B cell (primary cell): Measurements from ENCODE around the gene NUP210. TPM values are rescaled to one million over a fixed set of nuclear protein-coding genes. Genes with fewer than 3 reads are reported as not detected.

ENCODE experiments used
- ATAC-seq: fragments of 200-7000 bp; cut with Tn5 transposase; one replicate; pipeline ENCODE4 v1.10.0; 2021; ENCODE audit warnings: low read depth, mild to moderate bottlenecking, moderate number of reproducible peaks, moderate library complexity
- CTCF ChIA-PET: fragments of 350-600 bp; sonication (Branson Sonifier 250); formaldehyde crosslinking; loops from one replicate; lab custom pipeline; 2021; ENCODE audit warnings: antibody characterized with exemption, inconsistent platforms; lab: Charles Lee
- POLR2A ChIA-PET: fragments of 350-600 bp; sonication (Branson Sonifier 250); formaldehyde crosslinking; loops from one replicate; lab custom pipeline; 2021; ENCODE audit warnings: antibody characterized with exemption; lab: Charles Lee
- DNase-seq: peaks from one replicate; pipeline ENCODE4 v3.0.0; 2013
- H2AFZ ChIP-seq: 2 replicates; pipeline ENCODE4 v1.6.1; 2012; ENCODE audit warnings: mild to moderate bottlenecking, low read depth, low read length; ENCODE audit not compliant: insufficient read depth, poor library complexity, severe bottlenecking
- H3K27ac ChIP-seq, 2 donors: 1 replicate in 1 of 2; 2 replicates in 1 of 2; pipeline ENCODE4 v1.5.1; 2012 to 2013; ENCODE audit warnings: low read length in 2 of 2, mild to moderate bottlenecking in 2 of 2, moderate library complexity in 1 of 2
- H3K27me3 ChIP-seq, 4 experiments: fragments of 200-600 bp in 1 of 4; sonication (generic) in 1 of 4; replicated peaks in 1 of 4; 1 replicate in 2 of 4; 2 replicates in 2 of 4; pipeline versions ENCODE4 v1.6.1 to v1.7.0; 2013 to 2016; ENCODE audit warnings: low read length in 3 of 4, mild to moderate bottlenecking in 2 of 4, mixed read lengths in 1 of 4, moderate library complexity in 1 of 4; ENCODE audit not compliant: insufficient read depth in 4 of 4, control insufficient read depth in 3 of 4; ENCODE audit errors: control extremely low read depth in 1 of 4
- H3K36me3 ChIP-seq, 2 experiments: replicated peaks in 1 of 2; 1 replicate in 1 of 2; 2 replicates in 1 of 2; pipeline versions ENCODE4 v1.6.1 to v1.7.1; 2013; ENCODE audit warnings: low read length in 1 of 2; ENCODE audit not compliant: insufficient read depth in 2 of 2, control insufficient read depth in 1 of 2; ENCODE audit errors: control extremely low read depth in 1 of 2, extremely low read depth in 1 of 2
- H3K4me1 ChIP-seq, 2 donors: fragments of 200-600 bp in 1 of 2; sonication (generic) in 1 of 2; 1 replicate in 1 of 2; 2 replicates in 1 of 2; pipeline versions ENCODE4 v1.5.1 to v1.6.1; 2013 to 2017; ENCODE audit warnings: low read length in 2 of 2; ENCODE audit not compliant: control insufficient read depth in 2 of 2, insufficient read depth in 2 of 2
- H3K4me2 ChIP-seq: replicated peaks from 2 replicates; pipeline ENCODE3; 2012; ENCODE audit warnings: mild to moderate bottlenecking, low read depth, low read length; ENCODE audit not compliant: poor library complexity, severe bottlenecking
- H3K4me3 ChIP-seq, 5 experiments: fragments of 200-600 bp in 1 of 5; sonication (generic) in 1 of 5; 1 replicate in 3 of 5; 2 replicates in 2 of 5; pipeline versions ENCODE4 v1.5.1 to v1.7.0; 2011 to 2016; ENCODE audit warnings: low read length in 4 of 5, mild to moderate bottlenecking in 4 of 5, low read depth in 2 of 5, control low read depth in 1 of 5, moderate library complexity in 1 of 5; ENCODE audit not compliant: insufficient read depth in 1 of 5; ENCODE audit errors: control extremely low read depth in 1 of 5, extremely low read depth in 1 of 5
- H3K79me2 ChIP-seq: fragments of 200-600 bp; sonication (generic); one replicate; pipeline ENCODE4 v1.6.0; 2016; ENCODE audit warnings: low read length; ENCODE audit not compliant: control insufficient read depth, insufficient read depth
- H3K9ac ChIP-seq: fragments of 200-600 bp; sonication (generic); 2 replicates; pipeline ENCODE4 v1.6.1; 2017; ENCODE audit warnings: mild to moderate bottlenecking, low read length, moderate library complexity
- H3K9me3 ChIP-seq, 3 donors: one replicate each; pipeline versions ENCODE4 v1.6.1 to v1.7.1; 2013; ENCODE audit warnings: low read length in 2 of 3; ENCODE audit not compliant: control insufficient read depth in 2 of 3, insufficient read depth in 1 of 3; ENCODE audit errors: control extremely low read depth in 1 of 3
- H4K20me1 ChIP-seq: 2 replicates; pipeline ENCODE4 v1.6.0; 2012; ENCODE audit warnings: mild to moderate bottlenecking, low read length; ENCODE audit not compliant: insufficient read depth, control insufficient read depth, poor library complexity, severe bottlenecking
- H3K27ac Mint-ChIP-seq: one replicate; pipeline ENCODE4 v1.8.0; 2021; ENCODE audit warnings: mixed read lengths
- H3K27me3 Mint-ChIP-seq: one replicate; pipeline ENCODE4 v1.8.0; 2021; ENCODE audit warnings: mixed read lengths
- H3K4me1 Mint-ChIP-seq: one replicate; pipeline ENCODE4 v1.8.0; 2021; ENCODE audit warnings: mixed read lengths
- H3K4me3 Mint-ChIP-seq: one replicate; pipeline ENCODE4 v1.8.0; 2021; ENCODE audit warnings: mixed read lengths
- H3K9me3 Mint-ChIP-seq: one replicate; pipeline ENCODE4 v1.8.0; 2022; ENCODE audit warnings: mixed read lengths; ENCODE audit not compliant: insufficient read depth
- CTCF ChIP-seq: fragments of 200-600 bp; IDR thresholded peaks from one replicate; pipeline ENCODE4 v1.8.0; 2022; ENCODE audit warnings: antibody characterized with exemption, mild to moderate bottlenecking
- EZH2 ChIP-seq: IDR thresholded peaks from 2 replicates; pipeline ENCODE4 v1.6.1; 2012; ENCODE audit warnings: borderline replicate concordance, low read depth, mild to moderate bottlenecking, moderate library complexity, low read length; ENCODE audit not compliant: insufficient read depth, poor library complexity, severe bottlenecking
- WGBS: methylation state at CpG from one replicate; pipeline ENCODE4 v1.1.5; 2013; ENCODE audit warnings: missing lambda C conversion rate; ENCODE audit not compliant: insufficient coverage; 5-methylcytosine and 5-hydroxymethylcytosine counted together
- intact Hi-C: fragments of 100-400 bp; cut with micrococcal nuclease; formaldehyde crosslinking; loops from one replicate; pipeline ENCODE4 v1.10.0; 2022
- polyA plus RNA-seq: library from polyadenylated mRNA; depleted of rRNA; stranded (reverse); fragments of >200 nt; gene quantifications from 2 replicates; pipeline ENCODE4 v1.2.3, GENCODE V29; 2012
- total RNA-seq, 2 donors: library from RNA; stranded (reverse); fragments of 120-200 nt in 1 of 2; gene quantifications; 1 replicate in 1 of 2; 2 replicates in 1 of 2; pipeline versions ENCODE4 v1.2.3 to v1.2.4, GENCODE V29; 2013 to 2022

NUP210 gene
- total and polyA plus RNA-seq, 2 donors (not counting 1 experiment from before 2014, with no cell fraction given): 114 to 159 TPM

GRCh38 chr3:13455644-13456043 lies 35.5 kb upstream of the NUP210 start:
- peaks cover 18% of the 10 kb centered on the region for H3K4me1 Mint-ChIP-seq
- H3K4me2 ChIP-seq: no peak overlapping the region
- 97% methylated on average over 6 of the region's 6 CpGs for WGBS
- H3K27me3 Mint-ChIP-seq: no peaks in the 10 kb centered on the region
- H3K4me1 ChIP-seq: peaks cover 6 to 16% of the 10 kb centered on the region in 2 donors
- DNase-seq (no peak), ATAC-seq (no peak)
- ChIA-PET POLR2A (no interaction called here), CTCF (interaction anchor here (1.5 to 7.3 kb wide), 5 partner anchors 37 to 363 kb away, joined by 4 to 109 read pairs (median 13); partner anchors contain the start of gene NUP210)
- no peak for TF ChIP-seq EZH2
- TF ChIP-seq CTCF: no peak
- H3K27ac Mint-ChIP-seq: peak overlapping the region; percentile 32
- H3K9me3 Mint-ChIP-seq: no peaks in the 10 kb centered on the region
- H3K27me3 ChIP-seq: no peaks in the 10 kb centered on the region
- H3K79me2 ChIP-seq: no peaks in the 10 kb centered on the region
- H3K27ac ChIP-seq: no peak overlapping the region
- no peaks in the 10 kb centered on the region for H4K20me1 ChIP-seq
- no peak overlapping the region for H2AFZ ChIP-seq
- H3K9ac ChIP-seq: no peak overlapping the region
- H3K4me3 ChIP-seq: no peak overlapping the region
- H3K9me3 ChIP-seq: no peaks in the 10 kb centered on the region
- intact Hi-C loops: no loop called here
- no peak overlapping the region for H3K4me3 Mint-ChIP-seq
- no peaks in the 10 kb centered on the region for H3K36me3 ChIP-seq

- DNase-seq: peak; percentile 74
- H3K4me3 Mint-ChIP-seq: peak overlapping the region; percentile 87
- H2AFZ ChIP-seq: no peak overlapping the region
- intact Hi-C loops: loop anchor here (1.0 to 5.0 kb wide), 11 partner anchors 33 to 611 kb away; partner anchors contain the start of gene RPL32
- H3K9me3 Mint-ChIP-seq: no peaks in the 10 kb centered on the region
- peak overlapping the region; percentile 67 to 78 for H3K27ac ChIP-seq
- H3K79me2 ChIP-seq: no peaks in the 10 kb centered on the region
- H3K27me3 Mint-ChIP-seq: no peaks in the 10 kb centered on the region
- no peaks in the 10 kb centered on the region for H4K20me1 ChIP-seq
- H3K36me3 ChIP-seq: no peaks in the 10 kb centered on the region
- peak overlapping the region; percentile 84 for H3K27ac Mint-ChIP-seq
- peak overlapping the region in 4 of 5 experiments; percentile 54 to 65 (median 59) for H3K4me3 ChIP-seq
- CTCF ChIA-PET: interaction anchor here (0.6 to 7.3 kb wide), 52 partner anchors 10 to 1785 kb away, joined by 3 to 114 read pairs (median 6); partner anchors contain the start of genes HDAC11 and NUP210
- POLR2A ChIA-PET: interaction anchor here (0.6 to 2.2 kb wide), 11 partner anchors 27 to 441 kb away, joined by 3 to 18 read pairs (median 7); partner anchors contain the start of genes HDAC11 and NUP210
- 21% methylated on average over 2 of the region's 12 CpGs for WGBS
- H3K4me2 ChIP-seq: peak overlapping the region; percentile 68
- no peaks in the 10 kb centered on the region for H3K27me3 ChIP-seq
- no peak for ATAC-seq
- TF ChIP-seq CTCF (peak; percentile 84), EZH2 (no peak)
- H3K4me1 Mint-ChIP-seq: peaks cover 18% of the 10 kb centered on the region
- peaks cover 6 to 16% of the 10 kb centered on the region in 2 donors for H3K4me1 ChIP-seq
- H3K9ac ChIP-seq: peak overlapping the region; percentile 62
- H3K9me3 ChIP-seq: no peaks in the 10 kb centered on the region
Measured at GRCh38 chr3:13452490-13453335, 32.6 kb upstream of the NUP210 start.
